Measurements from ENCODE around the gene TAGLN2.

TAGLN2 gene

DNA sequence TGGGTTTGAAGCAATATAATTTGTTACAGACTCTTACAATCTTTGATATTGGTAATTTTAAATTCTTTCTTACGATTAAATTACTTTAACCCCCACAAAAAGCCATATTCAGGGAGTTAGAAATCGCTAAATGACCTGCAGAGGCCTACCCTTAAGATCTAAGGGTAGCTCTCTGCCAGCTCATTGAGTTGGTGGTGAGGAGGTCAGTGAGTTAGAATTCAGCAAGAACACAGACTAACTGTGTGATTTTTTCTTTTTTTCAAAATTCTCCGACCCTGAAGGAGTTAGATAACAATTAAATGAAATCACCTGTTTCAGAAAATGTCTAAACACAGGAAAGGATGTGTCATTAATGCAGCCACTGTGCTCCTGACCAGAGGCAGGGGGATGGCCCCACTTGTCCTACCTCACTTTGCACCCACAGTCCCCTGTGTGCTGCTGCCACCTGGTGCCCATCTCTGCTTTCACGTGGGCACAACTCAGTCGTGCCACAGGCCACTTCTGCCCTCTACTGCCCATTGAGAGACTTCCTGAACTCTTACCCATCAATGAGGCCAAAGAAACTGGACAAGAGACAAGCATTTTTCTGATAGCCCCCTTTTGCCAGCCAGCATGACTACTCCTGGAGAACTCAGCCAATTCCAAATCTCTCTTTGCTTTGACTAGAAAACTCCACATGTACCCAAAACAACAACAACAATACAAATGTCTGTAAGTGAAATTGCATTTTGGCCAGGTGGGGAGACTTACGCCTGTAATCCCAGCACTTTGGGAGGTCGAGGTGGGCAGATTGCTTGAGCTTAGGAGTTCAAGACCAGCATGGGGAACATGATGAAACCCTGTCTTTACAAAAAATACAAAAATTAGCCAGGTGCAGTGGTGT is 33.8 kb downstream of the TAGLN2 start:
- H3K4me3 ChIP-seq (ENCODE audit: low read depth, low read length), result no peak overlapping the region
- peak; percentile 71 for DNase-seq (ENCODE audit: low read depth)
- TF ChIP-seq, protein P1, sequence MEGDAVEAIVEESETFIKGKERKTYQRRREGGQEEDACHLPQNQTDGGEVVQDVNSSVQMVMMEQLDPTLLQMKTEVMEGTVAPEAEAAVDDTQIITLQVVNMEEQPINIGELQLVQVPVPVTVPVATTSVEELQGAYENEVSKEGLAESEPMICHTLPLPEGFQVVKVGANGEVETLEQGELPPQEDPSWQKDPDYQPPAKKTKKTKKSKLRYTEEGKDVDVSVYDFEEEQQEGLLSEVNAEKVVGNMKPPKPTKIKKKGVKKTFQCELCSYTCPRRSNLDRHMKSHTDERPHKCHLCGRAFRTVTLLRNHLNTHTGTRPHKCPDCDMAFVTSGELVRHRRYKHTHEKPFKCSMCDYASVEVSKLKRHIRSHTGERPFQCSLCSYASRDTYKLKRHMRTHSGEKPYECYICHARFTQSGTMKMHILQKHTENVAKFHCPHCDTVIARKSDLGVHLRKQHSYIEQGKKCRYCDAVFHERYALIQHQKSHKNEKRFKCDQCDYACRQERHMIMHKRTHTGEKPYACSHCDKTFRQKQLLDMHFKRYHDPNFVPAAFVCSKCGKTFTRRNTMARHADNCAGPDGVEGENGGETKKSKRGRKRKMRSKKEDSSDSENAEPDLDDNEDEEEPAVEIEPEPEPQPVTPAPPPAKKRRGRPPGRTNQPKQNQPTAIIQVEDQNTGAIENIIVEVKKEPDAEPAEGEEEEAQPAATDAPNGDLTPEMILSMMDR (IDR thresholded peaks at IDR 0.05; ENCODE audit: control insufficient read depth, extremely low read depth, insufficient read depth), result peak; percentile 100

- DNase-seq (ENCODE audit: low read depth), result no peak
- TF ChIP-seq, protein P1 (IDR thresholded peaks at IDR 0.05; ENCODE audit: control insufficient read depth, extremely low read depth, insufficient read depth), result no peak
- no peak overlapping the region for H3K4me3 ChIP-seq (ENCODE audit: low read depth, low read length)
These were observed 34.9 kb downstream of the TAGLN2 start for GRCh38 chr1:159890390-159890789.

- TF ChIP-seq, protein P1 (IDR thresholded peaks at IDR 0.05; ENCODE audit: control insufficient read depth, extremely low read depth, insufficient read depth), result no peak
- DNase-seq (ENCODE audit: low read depth), result no peak
- no peak overlapping the region for H3K4me3 ChIP-seq (ENCODE audit: low read depth, low read length)
These were observed 35.5 kb downstream of the TAGLN2 start for GRCh38 chr1:159889821-159890252.

DNA sequence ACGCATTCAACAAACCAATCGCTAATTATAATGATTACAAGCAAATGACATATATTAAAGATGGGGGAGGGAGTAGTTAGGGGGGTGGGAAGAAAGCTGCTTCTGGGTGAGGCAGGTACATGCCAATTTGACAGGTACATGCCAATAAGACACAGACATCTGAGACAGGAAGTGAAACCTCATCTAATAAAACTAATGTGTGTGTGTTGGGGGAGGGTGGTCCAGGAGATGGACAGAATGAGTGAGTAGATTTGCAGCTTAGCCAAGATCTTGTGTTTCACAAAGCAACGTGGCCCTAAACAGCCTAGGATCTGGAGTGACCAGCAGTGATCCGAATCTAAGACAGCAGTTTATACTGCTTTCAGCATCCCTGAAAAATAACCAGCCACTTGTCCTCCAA is 36.1 kb downstream of the TAGLN2 start:
- TF ChIP-seq, protein P1 (IDR thresholded peaks at IDR 0.05; ENCODE audit: control insufficient read depth, extremely low read depth, insufficient read depth), result no peak
- DNase-seq (ENCODE audit: low read depth), result no peak
- no peak overlapping the region for H3K4me3 ChIP-seq (ENCODE audit: low read depth, low read length)

DNA sequence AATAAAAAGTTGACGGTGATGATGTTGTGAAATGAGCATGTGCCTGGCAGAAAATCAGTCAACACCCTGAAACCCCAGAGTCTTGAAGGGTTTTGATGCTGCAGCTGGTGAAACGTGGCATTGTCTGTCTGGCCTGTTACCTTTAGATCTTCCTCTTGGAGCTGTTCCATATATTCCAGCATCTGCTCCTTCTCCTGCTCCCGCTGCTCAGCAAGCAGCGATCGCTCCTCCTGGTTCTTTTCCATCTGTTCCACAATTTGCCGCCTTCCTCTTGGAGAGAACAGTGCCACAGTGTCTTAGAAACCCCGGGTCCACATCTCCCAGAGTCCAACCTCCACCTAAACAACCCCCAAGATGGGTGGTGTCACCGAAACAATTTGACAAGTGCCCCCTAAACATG is 41.0 kb downstream of the TAGLN2 start:
- H3K4me3 ChIP-seq (ENCODE audit: low read depth, low read length), result no peak overlapping the region
- no peak for DNase-seq (ENCODE audit: low read depth)
- TF ChIP-seq, protein P1 (IDR thresholded peaks at IDR 0.05; ENCODE audit: control insufficient read depth, extremely low read depth, insufficient read depth), result no peak

- TF ChIP-seq, protein P1 (IDR thresholded peaks at IDR 0.05; ENCODE audit: control insufficient read depth, extremely low read depth, insufficient read depth), result no peak
- DNase-seq (ENCODE audit: low read depth), result no peak
- no peak overlapping the region for H3K4me3 ChIP-seq (ENCODE audit: low read depth, low read length)
These were observed 42.2 kb downstream of the TAGLN2 start for GRCh38 chr1:159883134-159883533.

DNA sequence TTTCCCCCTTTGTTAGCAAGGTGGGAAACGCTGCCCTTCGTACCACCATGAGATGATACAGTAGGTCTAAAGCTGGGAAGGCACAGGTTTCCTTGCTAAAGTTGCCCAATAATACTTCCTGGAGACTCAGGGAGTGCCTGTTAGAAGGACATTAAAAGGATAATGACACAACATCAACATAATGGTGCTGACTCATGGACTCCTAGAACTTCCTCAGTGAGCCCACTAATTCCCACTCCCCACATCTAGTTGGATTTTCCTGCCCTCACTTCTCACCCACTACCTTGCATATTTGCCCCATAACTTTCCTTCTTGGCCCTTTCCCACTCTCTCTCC is 42.8 kb downstream of the TAGLN2 start:
- TF ChIP-seq, protein P1 (IDR thresholded peaks at IDR 0.05; ENCODE audit: control insufficient read depth, extremely low read depth, insufficient read depth), result no peak
- H3K4me3 ChIP-seq (ENCODE audit: low read depth, low read length), result no peak overlapping the region
- no peak for DNase-seq (ENCODE audit: low read depth)
